DMS 273 (cell line): ENCODE results near the gene FRMD4A.
"Not testable (repeated sequence)": the region's sequence is repeated elsewhere in the genome, so short reads cannot be mapped to it uniquely, and the experiment has no call there.

Source experiments
- DNase-seq: peaks from one replicate; lab custom pipeline; 2025; ENCODE audit not compliant: unreplicated experiment; lab: John Stamatoyannopoulos, UW

The FRMD4A gene

GRCh38 chr10:14153570-14154055 is 177.1 kb downstream of the FRMD4A start:
- DNase-seq = peak; percentile 74

DNA sequence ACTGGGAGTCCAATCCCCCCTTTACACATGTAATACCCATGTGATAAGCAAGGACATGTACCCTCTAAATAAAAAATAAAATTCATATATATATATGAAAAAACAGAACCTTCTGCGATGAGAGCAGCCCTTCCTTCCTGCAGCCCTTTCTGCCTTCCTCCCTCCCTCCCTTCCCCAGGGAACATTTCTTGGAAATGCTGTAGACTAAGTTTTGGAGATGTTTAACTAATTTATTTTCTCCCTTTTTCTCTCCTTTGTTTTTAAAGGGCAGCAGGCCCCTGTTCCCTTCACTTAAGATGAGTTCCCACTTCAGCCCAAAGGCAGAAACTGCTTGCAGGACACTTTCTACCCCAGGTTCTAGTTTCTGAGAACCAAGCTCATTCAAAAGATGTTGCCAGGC is 179.2 kb downstream of the FRMD4A start:
- DNase-seq = no peak

DNA sequence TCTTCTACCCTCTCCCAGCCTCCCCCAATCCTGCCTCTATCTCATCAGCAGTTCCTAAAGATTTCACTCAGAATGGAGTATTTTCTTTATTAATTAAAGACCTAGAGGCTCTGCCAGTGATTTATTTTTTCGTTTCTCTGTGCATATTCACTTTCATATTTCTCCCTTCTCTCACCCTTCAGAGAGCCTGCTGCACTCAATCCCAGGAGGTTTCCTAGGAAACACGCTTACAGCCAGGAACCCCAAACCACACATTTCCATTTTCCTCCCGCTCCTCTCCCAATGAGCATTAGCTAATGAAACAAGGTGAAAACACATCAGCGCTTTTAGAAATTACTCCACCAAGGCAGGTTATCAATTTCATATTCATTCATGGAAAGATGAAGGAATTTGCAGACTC is 180.2 kb downstream of the FRMD4A start:
- DNase-seq = no peak

- no peak for DNase-seq
These were observed 184.2 kb downstream of the FRMD4A start for GRCh38 chr10:14146501-14146900.

GRCh38 chr10:14146025-14146424 is 184.7 kb downstream of the FRMD4A start:
- DNase-seq = no peak

- no peak for DNase-seq
These were observed 186.3 kb downstream of the FRMD4A start for GRCh38 chr10:14144451-14144850.

DNA sequence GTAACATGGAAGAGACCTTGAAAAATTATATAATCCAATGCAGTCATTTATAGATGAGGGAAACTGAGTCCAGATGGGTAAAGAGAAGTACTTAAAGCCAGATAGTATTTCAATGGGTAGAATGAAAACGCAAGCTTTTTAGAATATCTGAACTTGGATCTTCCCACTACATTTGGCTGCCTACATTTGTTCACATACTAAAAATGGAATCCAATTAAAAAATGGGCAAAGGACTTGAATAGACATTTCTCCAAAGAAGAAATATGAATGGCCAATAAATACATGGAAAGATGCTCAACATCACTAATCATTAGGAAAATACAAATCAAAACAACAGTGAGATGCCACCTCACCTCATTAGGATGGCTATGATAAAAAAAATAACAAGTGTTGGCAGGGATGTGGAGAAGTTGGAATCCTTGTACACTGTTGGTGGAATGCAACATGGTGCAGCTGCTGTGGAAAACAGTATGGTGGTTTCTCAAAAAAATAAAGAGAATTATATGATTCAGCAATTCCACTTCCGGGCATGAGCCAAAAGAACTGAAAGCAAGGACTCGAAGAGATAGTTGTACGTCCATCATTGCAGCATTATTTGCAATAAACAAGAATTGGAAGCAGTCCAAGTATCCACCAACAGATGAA is 188.0 kb downstream of the FRMD4A start:
- DNase-seq = no peak

DNA sequence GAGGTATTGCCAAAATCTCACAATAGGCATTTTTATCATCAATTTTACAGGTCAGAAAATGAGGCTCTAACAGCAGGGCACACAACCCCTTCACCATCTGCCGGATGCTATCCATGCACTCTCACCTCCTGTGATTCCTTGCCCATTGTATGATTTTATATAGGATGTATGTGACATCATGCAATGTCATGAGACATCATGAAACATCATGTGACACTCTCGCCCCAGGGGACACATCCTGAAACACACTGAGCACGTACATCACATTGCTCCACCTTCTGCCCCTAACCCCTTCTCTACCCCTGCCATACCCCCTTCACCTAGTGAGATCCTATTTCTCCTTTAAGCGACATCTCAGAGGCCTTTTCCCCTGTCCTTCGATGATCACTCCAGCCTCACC is 189.4 kb downstream of the FRMD4A start:
- DNase-seq = no peak

DNA sequence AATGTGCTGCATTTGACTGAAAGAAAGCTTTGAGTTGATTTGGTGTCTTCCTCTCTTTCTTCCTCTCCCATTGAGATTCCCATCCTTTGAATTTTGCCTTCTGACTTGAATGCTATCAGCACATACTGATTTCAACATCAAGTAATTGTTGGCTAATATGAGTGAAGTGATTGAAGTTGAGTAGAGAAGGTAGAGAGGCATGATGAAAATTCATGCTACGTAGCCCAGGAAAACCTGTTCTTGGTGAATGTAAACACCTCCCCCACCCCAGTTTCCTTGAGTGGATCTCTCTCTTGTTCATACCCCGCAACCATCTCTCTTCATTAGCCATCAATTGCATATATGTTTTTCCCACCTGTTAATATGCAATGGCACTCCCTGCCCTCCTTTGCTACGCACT is 193.3 kb downstream of the FRMD4A start:
- no peak for DNase-seq

GRCh38 chr10:14135196-14135595 is 195.5 kb downstream of the FRMD4A start:
- not testable (repeated sequence) for DNase-seq

- no peak for DNase-seq
These were observed 196.4 kb downstream of the FRMD4A start for GRCh38 chr10:14134275-14134674.

DNA sequence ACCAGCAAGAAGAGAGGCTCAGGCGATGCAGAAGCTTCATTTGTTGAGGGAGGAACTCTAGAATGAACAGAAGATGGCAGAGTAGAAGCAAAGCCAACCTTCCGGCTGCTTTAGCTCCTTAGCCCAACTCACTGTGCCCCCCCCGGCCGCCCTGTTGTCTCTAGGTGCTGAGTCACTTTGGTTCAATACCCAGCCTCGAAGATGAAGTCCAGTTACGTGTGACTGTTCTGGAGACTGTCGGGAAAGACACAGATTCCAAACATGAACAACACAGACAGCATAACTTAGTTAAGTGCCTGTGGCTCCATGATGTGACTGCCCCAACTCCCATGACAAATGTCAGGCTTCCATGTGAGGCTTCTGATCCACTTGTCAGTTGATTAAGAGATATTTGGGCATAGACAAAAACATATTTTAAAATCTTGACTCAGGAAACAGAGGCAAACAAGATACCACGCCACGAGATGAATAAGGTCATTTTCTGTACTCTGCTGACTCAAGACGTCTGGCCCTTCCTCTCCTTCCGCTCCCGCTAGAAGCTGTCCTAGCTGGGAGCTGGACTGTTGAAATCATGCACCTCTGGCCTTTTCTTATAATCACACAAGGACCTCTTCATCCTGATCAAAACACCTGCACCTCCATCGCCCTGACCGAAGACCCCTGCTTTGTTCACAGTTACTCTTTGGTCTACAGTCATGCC is 199.3 kb downstream of the FRMD4A start:
- no peak for DNase-seq

DNA sequence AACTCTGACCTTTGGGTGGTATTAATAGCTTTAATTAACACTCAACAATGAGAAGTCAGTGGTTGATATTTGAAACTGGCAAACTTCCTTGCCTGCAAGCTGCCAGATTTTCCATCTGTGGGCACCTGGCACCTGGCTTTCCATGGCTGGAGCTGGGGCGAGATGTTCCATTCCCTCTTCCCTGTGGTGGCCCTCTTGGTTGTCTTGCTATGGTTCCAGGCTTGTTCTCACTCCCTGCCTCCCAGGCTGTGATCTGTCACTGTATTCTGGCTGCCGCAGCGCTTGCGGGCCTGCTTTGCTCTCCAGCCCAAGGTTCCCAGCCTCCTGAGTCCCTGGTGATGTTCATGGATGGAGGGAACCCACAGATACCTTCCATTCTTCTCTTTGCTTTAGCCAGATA is 201.0 kb downstream of the FRMD4A start:
- DNase-seq = no peak

- no peak for DNase-seq
These were observed 202.2 kb downstream of the FRMD4A start for GRCh38 chr10:14128519-14128918.

GRCh38 chr10:14126697-14127440 is 203.9 kb downstream of the FRMD4A start:
- DNase-seq = no peak

DNA sequence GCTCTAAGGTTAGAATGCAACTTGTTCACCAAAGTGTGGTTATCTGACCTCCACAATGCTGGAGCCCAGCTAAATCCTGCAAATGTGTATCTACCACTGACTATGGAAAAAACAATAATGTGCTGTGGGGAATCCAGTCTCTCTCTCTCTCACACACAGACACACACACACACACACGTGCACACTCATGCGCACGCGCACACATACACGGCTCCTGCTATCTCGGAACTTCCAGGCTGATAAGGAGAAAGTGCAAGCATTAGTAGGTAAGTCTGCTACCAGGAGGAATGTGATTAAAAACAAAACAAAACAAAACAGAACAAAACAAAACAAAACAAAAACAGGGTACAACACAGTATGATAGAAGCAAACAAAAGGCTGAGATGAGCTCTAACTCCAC is 205.2 kb downstream of the FRMD4A start:
- DNase-seq = no peak

- no peak for DNase-seq
These were observed 205.8 kb downstream of the FRMD4A start for GRCh38 chr10:14124941-14125340.

DNA sequence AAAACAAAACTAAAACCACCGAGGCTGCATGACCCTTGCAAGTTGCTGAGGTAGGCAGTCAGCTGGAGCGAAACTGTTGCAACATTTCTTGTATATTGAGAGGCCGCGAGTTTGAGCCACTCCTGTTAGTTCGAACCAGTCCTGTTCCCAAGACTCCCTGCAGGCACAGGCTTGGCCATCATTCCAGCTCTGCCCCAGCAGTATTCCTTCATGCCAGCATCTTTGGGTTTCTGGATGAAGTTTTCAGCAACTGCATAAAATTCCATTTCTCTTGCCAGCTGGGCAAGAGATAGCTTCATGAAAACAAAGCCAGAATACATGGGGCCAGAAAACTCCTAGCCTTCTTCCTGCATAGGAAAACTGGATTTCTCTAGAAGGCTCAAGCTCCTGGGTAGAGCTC is 207.6 kb downstream of the FRMD4A start:
- DNase-seq = no peak

DNA sequence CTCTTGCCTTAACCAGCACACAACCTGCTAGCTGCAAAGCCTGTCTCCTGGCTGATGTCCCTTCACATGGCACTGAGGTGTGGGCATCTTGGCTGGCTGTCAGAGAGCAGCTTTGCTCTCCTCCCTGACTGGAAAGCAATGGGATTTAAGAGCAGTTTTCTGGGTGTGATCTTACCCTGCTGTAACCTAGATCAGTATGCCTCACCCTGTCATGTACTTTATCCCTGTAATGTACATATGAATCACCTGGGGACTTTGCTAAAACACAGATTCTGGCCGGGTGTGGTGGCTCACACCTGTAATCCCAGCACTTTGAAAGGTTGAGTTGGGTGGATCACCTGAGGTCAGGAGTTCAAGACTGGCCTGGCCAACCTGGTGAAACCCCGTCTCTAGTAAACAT is 209.9 kb downstream of the FRMD4A start:
- DNase-seq = no peak

- no peak for DNase-seq
These were observed 211.8 kb downstream of the FRMD4A start for GRCh38 chr10:14118953-14119352.

- DNase-seq = no peak
These were observed 213.9 kb downstream of the FRMD4A start for GRCh38 chr10:14116837-14117236.

DNA sequence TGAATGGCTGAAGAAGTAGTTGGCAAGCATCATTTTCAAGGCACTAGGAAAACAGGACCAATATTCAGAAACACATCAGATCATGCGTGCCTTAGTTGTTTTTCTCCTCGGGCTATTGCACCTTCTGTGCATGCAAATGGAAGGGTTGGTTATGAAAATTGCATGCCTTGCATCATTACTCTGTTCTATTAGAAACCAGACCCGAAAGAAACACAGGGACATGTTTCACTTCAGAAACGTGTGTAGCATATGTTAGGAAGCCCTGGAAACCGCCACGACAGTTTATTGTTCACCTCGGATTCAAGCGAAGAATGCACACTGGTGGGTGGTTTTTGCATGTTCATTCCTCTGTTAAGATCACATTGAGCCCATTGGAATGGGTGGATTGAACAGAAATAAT is 214.7 kb downstream of the FRMD4A start:
- no peak for DNase-seq
